Activated gamma-delta T cell treated with Interleukin-2 at 50 U/mL for 16 hours (primary cell): Measurements from ENCODE around the gene GPR132.
A peak's percentile ranks its signal among the peaks of the same experiment; 100 is the strongest.
"Not testable (repeated sequence)": the region's sequence is repeated elsewhere in the genome, so short reads cannot be mapped to it uniquely, and the experiment has no call there.

Experiments
- DNase-seq: peaks from one replicate; pipeline ENCODE4 v3.0.0-alpha.2; 2020

The GPR132 gene

DNA sequence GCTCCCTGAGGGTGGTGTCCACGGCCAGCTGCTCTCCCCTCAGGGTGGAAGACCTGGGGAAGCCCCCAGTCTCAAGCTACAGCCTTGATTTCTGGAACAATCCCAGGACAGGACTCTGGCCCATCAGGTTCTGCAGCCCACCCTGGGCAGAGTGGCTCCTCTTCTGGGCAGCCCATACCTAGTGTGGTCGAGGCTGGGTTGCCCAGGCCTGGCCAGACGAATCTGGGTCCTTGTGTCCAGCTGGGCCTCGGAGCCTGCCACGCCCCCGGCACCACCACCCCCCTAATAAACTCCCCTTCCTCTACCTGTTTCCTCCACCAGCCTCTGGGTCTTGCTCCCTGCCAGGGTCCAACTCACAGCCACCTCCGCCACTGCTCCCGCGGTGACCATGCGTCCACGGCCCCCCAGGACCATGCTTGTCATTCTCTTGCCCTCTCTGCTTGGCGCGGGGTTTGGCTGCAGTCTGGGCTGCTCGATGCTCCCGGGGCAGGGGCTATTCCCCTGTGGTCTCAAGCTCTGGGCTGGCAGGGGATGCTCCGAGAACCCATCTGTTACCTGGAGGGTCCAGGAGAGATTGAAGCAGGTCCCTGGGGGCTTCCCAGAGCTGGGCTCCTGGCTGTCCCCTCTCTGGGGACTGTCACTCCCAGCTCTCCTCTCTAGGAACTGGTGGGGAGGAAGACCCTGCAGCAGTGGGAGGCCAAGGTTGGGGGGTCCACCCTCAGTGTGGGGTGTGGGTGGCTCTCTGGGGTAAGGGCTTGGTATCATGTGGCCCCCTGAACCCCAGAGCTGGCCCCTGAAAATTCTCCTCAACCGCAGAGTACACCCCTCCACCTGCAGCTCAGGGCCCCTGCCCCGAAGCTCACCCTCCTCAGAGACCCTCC, 8.7 kb upstream of the GPR132 start:
- DNase-seq: no peak

DNA sequence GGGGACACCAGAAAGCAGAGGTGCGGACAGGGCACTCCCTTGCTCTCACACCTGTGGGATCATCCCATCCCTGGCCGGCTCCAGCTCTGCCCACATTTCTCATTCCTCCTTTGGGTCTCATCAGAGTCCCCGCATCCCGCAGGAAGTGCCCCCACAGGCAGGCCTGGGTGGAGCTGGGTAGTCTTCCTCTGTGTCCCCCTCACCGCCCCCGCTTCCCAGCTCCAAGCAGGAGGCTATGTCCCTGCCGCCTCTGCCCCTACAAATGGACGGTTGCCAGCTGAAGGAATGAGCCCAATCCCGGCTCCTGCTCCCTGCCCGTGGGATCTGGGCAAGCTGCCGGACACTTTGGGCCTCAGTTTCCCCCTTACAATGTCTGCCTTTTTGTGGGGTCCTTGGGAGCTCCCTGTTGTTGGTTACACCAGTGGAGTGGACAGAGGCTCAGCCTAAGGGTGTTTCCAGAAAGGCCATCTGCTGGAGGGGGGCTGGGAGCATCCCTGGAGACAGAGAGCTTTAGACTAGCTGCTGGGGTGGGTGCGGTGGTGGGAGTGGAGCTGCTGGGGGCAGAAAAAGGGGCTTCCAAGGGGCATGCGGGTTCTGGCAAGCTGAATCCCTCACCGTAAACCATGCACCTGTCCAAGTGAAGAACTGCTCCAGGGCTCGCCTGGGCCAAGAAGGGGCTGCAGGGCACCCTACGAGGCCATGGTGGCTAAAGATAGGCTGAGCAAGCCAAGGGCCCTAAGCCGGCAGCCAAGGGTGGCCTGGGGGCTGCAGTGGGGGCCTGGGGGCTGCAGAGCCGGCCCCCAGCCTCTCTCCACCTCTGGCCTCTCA, 7.9 kb upstream of the GPR132 start:
- DNase-seq: no peak

DNA sequence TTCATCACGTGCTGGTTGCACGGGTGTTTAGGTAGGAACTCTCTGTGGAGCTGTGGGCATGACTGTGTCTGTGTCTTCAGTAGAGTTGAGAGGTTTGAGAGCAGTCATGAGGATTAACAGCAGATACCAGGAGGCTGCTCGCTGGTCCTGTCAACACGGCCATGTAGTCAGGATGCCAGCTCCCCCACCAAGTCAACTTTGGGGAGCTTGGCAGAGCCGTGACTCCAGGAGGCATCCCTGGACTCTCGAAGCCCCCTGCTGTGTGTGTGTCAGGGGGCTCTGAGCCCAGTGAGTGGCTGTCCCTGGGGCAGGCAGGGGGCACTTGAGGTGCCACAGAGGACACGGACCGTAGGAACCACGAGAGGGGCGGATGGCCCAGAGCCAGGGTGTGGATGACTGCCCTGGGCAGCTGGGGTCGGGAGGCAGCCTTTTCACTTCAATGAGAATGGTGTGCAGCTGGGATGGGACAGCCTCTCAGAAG, 7.2 kb upstream of the GPR132 start:
- DNase-seq: no peak

DNA sequence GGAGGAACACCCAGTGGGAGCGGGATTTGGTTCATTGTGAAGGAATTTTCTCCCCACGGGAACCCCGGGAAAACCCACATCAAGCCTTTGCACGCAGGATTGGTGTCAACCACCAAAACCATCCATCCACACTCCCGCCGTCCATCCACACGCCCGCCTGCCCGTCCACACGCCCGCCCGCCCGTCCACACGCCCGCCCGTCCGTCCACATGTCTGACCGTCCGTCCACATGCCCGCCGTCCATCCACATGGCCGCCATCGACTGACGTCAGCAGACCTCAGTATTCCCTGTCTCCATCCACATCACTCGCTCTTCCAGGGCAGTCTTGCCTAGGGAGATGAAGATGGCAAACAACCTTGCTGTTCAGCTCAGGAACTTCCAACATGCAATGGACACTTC, 6.7 kb upstream of the GPR132 start:
- DNase-seq: no peak

DNA sequence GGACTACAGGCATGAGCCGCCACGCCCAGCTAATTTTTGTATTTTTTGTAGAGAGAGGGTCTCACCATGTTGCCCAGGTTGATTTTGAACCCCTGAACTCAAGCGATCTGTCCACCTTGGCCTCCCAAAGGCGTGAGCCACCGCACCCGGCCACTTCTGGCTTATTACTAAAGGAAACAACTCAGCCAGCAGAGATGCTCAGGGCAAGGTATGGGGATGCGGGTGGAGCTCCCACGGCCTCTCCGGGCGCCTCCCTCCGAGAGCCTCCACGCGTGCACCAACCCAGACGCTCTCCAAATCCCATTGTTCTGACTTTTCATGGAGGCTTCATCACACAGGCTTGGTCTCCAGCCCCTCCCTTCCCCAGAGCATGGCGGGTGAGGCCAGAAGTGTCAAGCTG, 6.1 kb upstream of the GPR132 start:
- no peak for DNase-seq

DNA sequence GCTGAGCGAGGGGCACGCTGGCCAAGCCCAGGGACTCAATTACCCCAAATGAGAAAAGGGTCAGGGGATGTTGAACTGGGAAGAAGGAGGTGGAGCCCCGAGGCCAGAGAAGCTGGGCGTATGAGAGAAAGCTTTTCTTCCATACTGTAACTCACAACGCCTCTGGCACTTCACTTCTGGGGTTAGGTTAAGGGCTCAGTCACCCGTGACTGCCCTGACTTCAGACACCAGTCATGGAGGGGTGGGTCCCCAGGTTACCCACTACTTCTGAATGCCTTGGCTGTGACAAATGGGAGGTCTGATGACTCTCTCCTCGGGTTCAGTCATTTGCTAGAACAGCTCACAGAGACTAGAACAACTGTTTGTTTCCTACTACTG, 5.5 kb upstream of the GPR132 start:
- no peak for DNase-seq

DNA sequence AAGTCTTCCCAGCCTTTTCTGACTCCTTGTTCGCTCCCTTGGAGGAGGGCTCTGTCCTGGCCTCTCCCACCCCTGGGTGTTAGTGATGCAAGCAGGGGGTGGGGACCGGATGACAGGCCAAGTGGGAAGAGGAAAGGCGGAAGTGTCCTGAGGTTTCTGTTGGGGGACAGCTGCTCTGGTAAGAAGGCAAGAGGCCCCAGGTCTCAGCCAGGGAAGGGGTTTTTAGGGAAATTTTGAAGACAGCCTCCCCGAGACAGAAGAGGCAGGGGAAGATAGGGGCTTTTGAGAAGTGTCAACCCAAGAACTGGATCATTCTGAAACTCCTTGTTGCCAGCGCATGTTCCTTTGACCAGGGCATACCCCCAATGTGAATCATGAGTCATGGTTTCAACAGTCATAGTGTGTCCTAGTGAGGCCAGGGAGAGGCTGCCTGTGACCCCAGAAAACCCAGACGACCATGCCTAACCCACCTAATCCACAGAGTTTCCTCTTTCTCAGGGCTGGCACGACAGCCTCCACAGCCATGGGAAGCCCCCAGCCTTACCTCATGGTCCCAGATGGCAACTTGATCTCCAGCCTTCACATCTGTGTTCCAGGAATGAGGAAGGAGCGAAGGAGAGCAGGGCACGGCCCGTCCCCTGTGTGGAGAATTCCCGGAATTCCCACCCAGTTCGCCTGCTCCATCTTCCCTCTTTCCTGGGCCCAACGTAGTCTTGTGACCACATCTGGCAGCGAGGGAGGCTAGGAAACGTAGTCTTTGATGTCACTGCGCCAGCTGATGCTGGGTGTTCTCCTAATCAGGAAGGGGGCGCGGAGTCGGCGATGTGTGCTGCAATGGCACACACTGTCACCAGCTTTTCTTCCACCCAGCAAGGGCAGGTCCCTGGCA, 4.9 kb upstream of the GPR132 start:
- DNase-seq: no peak

DNA sequence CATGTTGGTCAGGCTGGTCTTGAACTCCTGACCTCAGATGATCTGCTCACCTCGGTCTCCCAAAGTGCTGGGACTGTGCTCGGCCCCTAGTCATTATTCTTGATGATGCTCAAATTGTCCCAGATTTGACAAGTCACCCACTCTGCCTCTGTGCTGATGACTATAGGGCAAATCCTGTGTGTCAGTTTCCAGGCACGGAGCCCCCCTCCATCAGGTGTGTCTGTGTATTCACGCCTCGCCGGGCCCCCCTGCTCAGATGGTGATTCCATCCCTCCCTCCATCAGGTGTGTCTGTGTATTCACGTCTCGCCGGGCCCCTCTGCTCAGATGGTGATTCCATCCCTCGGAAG, 4.3 kb upstream of the GPR132 start:
- no peak for DNase-seq

DNA sequence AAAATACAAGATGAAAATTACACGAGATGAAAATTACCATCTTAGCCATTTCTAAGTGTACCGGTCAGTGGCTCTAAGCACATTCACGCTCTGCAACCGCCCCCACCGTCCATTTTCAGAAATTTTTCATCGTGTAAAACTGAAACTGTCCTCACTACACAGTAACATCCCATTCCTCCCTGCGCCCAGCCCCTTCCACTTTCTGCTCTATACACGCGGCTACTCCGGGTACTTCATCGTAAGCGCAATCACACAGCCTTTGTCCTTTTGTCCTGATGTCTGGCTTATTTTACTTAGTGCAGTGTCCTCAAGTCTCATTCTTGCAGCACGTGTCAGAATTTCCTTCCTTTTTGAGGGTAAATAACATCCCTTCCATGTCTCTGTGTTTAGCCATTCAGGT, 3.6 kb upstream of the GPR132 start:
- DNase-seq: no peak

DNA sequence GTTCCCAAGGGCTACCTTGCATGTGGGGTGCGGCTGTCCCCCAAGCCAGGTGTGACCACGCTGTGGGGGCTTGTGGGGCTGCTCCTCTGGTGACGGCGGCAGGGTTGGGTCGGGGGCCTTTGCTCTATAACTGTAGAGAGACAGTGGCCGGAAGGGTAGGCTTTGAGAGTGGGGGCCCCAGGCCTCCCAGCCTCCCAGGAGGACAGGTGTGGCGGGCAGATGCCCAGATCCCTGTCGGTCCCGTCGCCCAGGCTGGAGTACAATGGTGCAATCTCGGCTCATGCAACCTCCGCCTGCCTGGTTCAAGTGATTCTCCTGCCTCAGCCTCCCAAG, 2.7 kb upstream of the GPR132 start:
- DNase-seq: no peak

DNA sequence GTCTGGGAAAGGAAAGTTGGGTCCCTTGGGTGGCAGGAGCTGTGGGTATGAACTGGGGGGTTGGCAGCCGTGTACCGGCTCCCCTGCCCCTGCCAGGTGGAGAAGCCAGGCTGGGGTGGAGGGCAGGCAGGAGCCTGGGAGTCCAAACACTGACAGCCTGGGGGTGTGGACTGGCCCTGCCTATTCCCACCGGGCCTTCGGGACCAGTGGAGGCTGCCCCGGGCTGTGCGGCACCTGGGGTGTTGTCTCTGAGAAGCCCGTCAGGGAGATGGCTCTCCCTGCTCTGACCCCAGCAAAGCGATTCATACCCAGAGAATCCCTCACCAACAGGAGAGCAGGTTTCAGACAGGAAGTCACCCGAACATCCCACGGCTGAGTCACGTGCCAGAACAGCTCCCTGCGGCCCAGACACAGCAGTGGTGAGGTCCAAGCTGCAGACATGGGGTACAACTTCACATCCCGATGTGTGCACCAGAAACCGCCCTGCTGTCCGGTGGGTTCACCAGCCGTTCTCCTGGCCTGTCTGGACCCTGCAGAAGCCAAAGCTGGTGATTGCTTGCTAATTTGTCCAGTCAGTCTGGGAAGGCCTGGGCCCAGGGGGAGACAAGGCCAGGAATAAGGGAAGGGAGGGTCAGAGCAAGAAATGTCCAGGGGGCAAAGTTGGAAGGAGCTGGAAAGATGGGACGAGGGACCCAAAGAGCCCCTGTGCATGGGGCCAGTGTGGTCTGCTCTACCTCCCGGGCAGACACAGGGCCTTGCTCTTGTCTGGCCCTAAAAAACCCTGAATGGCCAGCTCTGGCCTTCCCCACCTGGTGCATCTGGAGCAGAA, 2.1 kb upstream of the GPR132 start:
- DNase-seq: peak; percentile 53

DNA sequence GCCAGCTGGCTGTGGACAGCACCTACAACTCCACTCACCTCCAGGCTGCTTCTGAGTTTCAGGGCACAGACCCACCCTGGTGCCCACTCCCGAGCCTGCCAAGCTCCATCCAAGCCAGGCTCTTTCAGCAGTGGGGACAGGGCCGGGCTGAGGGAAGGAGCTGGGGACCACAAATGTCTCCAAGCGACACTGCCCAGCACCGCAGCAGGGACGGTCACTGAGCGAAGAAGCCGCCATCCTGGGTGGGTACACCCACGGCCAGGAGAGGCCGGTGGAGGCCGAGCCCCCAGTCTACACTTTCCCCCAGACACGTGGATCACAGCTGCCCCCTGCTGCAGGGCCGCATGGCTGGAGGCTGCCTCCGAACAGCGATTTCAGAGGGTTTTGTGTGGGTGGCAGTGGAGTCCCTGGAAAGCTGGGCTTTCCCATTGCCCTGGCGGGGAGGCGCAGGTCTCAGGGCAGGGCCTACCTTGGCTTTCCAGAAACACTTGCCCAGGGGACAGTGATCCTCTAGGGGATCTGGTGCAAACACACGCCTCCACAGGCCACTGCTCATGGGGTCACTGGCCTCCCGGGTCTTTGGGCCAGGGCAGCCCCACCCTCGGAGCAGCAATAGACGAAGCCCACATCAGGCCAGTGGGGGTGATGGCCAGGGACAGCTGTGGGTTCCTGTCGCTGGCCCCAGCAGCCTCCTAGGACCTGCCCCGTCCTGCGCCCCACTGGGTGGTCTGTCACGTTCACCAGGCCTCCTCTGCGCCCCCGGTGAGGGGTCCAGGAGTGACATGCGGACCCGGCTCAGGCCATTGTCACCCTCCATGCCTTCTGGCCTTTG, 1.2 kb upstream of the GPR132 start:
- no peak for DNase-seq

DNA sequence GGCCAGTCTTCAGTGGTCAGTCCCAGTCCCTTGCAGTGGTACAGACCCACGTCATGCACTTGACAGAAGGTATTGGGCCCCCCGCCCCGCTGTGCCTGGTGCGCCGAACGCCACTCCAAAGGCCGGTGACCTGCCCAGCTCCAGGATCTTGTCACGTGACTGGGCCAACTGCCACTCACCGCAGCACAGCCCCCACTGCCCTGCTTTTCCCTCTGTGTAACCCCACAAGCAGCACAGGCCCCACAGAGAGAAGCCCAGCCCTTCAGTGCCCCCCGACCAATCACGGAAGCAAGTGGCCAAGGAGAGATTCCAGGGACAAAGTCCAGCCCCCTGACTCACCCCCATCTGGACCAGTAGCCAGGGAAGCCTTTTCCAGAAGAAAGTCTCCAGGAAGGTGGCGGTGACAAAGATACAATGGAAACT, 498 bp downstream of the GPR132 start:
- DNase-seq: no peak

DNA sequence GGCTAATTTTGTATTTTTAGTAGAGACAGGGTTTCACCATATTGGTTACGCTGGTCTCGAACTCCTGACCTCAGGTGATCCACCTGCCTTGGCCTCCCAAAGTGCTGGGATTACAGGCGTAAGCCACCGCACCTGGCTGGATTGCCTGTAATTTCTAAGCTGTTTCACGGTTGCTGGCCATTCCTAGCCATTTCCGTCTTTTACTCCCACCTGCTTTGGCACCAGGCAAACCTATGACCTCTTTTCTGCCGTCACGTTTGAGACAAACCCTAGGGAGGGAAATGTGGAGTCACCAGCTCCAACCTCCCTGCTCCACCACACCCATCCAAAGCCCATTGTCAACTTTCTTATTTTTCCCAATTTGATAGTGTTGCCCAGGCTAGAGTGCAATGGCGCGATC, 1.2 kb downstream of the GPR132 start:
- no peak for DNase-seq

DNA sequence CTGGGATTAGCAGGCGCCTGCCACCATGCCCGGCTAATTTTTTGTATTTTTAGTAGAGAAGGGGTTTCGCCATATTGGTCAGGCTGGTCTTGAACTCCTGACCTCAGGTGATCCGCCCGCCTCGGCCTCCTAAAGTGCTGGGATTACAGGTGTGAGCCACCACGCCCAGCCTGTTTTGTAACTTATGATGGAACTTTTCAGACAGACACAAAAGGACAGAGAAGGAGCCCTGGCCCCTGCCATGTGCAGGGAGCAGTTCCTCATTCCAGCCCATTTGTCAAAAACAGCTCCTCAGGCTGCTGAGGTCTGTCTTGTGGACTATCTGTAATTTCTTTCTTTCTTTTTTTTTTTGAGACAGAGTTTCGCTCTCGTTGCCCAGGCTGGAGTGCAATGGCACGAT, 1.7 kb downstream of the GPR132 start:
- DNase-seq: not testable (repeated sequence)

DNA sequence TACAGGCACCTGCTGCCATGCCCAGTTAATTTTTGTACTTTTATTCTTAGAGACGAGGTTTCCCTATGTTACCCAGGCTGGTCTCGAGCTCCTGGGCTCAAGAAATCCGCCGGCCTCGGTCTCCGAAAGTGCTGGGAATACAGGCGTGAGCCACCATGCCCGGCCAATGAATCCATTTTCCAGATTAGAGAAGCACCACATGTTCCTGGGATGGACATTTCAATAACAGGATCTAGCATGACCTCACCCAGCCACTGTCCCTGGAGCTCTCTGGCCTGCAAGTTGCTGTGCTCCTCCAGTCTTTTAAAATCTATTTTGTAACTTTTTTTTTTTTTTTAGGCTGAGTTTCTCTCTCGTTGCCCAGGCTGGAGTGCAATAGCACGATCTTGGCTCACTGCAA, 2.2 kb downstream of the GPR132 start:
- DNase-seq: no peak

DNA sequence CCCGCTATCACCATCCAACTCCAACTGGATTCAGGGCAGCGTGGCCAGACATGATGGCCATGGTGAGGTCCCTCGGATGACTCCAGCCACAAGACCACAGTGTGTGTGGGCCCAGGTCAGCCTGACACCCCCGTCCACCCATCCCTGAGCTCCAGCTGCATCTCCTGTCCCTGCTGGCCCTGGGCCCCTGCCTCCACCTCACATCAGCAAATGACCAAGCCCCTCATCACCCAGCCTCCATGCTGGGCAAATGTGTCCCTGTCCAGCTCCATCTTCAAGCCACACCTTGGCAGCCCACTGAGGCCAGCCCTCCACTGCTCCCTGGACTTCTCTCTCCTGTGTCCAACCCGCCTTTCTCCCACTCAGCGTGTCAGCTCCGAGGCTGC, 3.2 kb downstream of the GPR132 start:
- no peak for DNase-seq

DNA sequence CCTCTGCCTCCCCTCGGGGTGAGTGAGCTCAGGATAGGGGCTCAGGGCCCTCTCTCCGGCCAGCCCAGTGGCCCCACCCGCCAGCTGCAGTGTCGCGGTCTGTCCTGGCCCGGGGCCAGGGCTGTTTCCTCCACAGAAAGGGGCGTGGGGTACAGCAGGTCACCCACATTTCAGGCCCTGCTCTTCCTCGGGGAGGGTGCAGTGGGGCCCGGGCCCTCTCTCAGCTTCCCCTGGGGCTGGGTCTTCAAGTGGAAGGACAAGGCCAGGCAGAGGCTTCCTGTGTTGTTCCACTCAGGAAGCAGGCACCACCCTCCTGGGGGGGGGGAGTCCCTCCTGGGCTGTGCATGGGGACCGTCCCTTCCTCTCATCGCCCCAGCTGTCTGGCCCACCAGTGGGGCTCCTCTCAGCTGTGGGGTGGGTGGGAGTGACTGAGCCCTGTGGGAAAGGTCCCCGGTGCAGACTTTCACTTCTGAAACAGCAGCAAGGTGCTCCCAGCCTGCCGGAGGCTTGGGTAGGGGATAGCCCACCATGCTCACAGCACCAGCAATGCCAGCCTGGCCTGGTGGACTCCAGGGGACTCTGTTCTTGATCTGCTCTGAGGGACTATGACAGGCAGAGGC, 3.7 kb downstream of the GPR132 start:
- peak; percentile 47 for DNase-seq

DNA sequence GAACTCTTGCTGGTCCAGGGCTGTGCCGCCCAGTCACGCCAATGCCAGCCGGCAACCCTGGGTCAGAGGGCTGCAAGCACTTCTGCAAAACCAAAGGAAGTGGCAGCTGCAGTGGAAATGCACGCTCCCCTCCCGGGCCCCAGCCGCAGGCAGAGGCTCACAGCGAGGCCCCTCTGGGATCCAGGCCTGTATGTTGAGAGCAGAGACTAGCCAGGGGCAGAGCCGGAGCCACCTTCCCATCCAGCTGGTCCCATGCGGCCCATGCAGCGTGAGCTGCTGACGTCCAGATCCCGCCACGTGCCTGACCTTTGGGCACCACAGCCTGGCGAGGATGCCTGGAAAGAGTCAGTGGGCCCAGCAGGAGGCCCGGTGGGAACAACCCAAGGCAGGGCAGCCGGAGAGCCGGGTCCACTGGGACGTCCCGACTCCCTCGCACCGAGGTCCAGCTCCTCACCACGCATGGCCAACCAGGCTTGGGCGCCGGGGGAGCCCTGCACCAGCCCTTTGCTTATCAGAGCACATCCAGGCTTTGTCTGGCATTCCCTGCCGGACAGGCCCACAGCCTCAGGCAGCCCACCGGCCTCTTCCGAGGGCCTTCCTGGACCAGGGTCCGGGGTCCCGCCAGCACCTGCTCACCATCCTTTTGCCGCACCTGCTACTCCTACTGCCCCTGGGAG, 4.3 kb downstream of the GPR132 start:
- peak; percentile 47 for DNase-seq

DNA sequence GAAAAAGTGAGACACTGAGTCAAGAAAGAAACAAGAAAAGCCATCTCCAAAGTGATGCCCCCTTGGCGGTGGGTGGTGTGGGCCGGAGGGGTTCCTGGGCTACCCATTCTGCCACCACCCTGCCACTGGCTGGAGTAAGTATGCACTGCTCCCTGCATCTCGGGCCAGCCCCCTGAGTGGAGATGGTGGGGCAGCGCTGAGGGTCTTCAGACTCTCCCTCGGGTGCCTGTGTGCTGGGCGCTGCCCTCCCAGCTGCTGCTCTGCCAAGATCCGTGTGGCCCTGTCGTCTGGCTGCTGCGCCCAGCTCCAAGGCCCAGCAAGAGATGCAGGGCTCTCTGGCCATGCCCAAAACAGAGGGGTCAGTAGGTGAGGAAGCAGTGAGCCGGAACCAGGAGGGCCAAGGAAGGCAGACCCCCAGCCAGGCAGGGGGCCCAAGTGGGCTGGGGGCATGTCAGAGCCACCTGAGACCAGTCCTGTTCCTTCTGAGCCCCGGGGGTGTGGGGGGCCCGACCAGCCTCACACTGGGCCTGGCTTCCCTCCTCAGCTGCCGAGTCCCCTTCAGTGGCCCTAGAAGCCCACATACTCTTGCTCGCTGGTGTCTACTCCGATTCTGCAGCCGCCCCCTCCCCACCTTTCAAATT, 5.2 kb downstream of the GPR132 start:
- DNase-seq: no peak
